SK-N-MC (cell line): ENCODE results near the gene GOLGA2.

ENCODE experiments used
- EZH2 ChIP-seq: fragments of 200-600 bp; sonication (generic); IDR thresholded peaks from one replicate; pipeline ENCODE4 v1.6.1; 2017; ENCODE audit warnings: antibody characterized with exemption
- FOXP2 ChIP-seq: optimal IDR thresholded peaks from 2 replicates; pipeline ENCODE3; 2011; ENCODE audit warnings: mild to moderate bottlenecking, moderate library complexity; ENCODE audit not compliant: insufficient read depth; ENCODE audit errors: extremely low read length, control extremely low read depth
- POLR2AphosphoS5 ChIP-seq: IDR thresholded peaks from 2 replicates; pipeline ENCODE4 v1.6.1; 2012; ENCODE audit warnings: mild to moderate bottlenecking, low read depth, low read length, borderline replicate concordance

GRCh38 chr9:128242828-128243214 lies 33.0 kb downstream of the GOLGA2 start:
- no peak for TF ChIP-seq EZH2
- no peak for TF ChIP-seq POLR2AphosphoS5
- TF ChIP-seq FOXP2 = no peak
